GM10266 (cell line): ENCODE results near the gene KIF5C.

Experiments
- DNase-seq: peaks from one replicate; pipeline ENCODE4 v3.0.0; 2012; ENCODE audit errors: extremely low spot score
- CTCF ChIP-seq: IDR thresholded peaks from 2 replicates; pipeline ENCODE4 v1.5.1; 2012; ENCODE audit warnings: mild to moderate bottlenecking, low read depth; ENCODE audit not compliant: control insufficient read depth, insufficient read depth; ENCODE audit errors: missing control alignments

KIF5C gene

GRCh38 chr2:148913061-148913460, 38.0 kb downstream of the KIF5C start:
- no peak for DNase-seq
- no peak for TF ChIP-seq CTCF

GRCh38 chr2:148913492-148913891, 38.5 kb downstream of the KIF5C start:
- no peak for TF ChIP-seq CTCF
- no peak for DNase-seq

- no peak for DNase-seq
- no peak for TF ChIP-seq CTCF
Observed at GRCh38 chr2:148914463-148914862, 39.4 kb downstream of the KIF5C start.

GRCh38 chr2:148917431-148917830, 42.4 kb downstream of the KIF5C start:
- TF ChIP-seq CTCF: no peak
- no peak for DNase-seq

- DNase-seq: no peak
- no peak for TF ChIP-seq CTCF
Observed at GRCh38 chr2:148918554-148918953, 43.5 kb downstream of the KIF5C start.

GRCh38 chr2:148920559-148920958, 45.5 kb downstream of the KIF5C start:
- TF ChIP-seq CTCF: no peak
- DNase-seq: no peak

GRCh38 chr2:148922062-148922461, 47.0 kb downstream of the KIF5C start:
- TF ChIP-seq CTCF: no peak
- no peak for DNase-seq
